Right lobe of liver (tissue), 4 donors: ENCODE data around the gene WNK2.

Experiments used
- CTCF ChIP-seq, 4 donors: fragments of 200-600 bp in 3 of 4; fragments of 450-650 bp in 1 of 4; IDR thresholded peaks; one replicate each; pipeline versions ENCODE4 v1.5.1 to v1.8.0; 2016 to 2022; ENCODE audit warnings: antibody characterized with exemption in 4 of 4, mild to moderate bottlenecking in 2 of 4
- POLR2A ChIP-seq: fragments of 450-650 bp; IDR thresholded peaks from one replicate; pipeline ENCODE4 v1.6.1; 2017; ENCODE audit warnings: antibody characterized with exemption, mild to moderate bottlenecking
- donor health status: DM: no; HTN: no; CAD: no.
- donor health status: DM: no; HTN: no; CAD: no.
- donor health status: DM: no; HTN: yes; CAD: no.

DNA sequence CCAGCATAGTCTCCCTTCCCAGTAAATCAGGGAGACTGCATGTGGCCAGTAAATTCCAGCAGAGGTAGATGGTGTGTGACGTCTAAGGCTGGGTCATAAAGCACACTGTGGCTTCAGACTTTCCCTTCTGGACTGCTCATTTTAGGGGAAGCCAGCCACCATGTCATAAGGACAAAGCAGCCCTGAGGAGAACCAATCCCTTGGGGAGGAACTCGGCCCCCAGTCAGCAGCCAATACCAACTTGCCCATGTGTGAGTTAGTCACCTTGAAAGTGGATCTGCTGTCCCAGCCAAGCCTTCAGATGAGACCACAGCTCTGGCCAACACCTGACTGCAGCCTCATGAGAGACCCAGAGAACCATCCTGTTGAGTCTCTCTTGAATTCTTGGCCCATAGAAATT, 35.2 kb upstream of the WNK2 start:
- TF ChIP-seq CTCF (IDR thresholded peaks at IDR 0.05) (no peak), POLR2A (no peak)
